SK-N-SH (cell line): ENCODE data around the gene HHIPL1. TPM values are rescaled to one million over a fixed set of nuclear protein-coding genes. Genes with fewer than 3 reads are reported as not detected.

Source experiments
- CTCF ChIA-PET: fragments of 300-600, 350-600 bp; formaldehyde crosslinking; extraction: SDS; loops from one replicate; lab custom pipeline; 2021; lab: Yijun Ruan, JAX
- POLR2A ChIA-PET: fragments of 350-600 bp; sonication (Branson Sonifier 250); formaldehyde crosslinking; extraction: SDS; loops from one replicate; lab custom pipeline; 2020; ENCODE audit warnings: antibody characterized with exemption, inconsistent platforms; lab: Yijun Ruan, JAX
- DNase-seq: peaks from one replicate; pipeline ENCODE4 v3.0.0; 2012
- H2AFZ ChIP-seq: fragments of 200-600 bp; sonication (generic); 2 replicates; pipeline ENCODE4 v1.8.1; 2016; ENCODE audit warnings: antibody characterized with exemption, mild to moderate bottlenecking, low read depth
- H3F3A ChIP-seq: fragments of 200-600 bp; sonication (generic); replicated peaks from 2 replicates; pipeline ENCODE3; 2016; ENCODE audit warnings: antibody characterized with exemption, mild to moderate bottlenecking; ENCODE audit not compliant: insufficient read depth
- H3K27ac ChIP-seq, 2 experiments: fragments of 200-500 bp in 1 of 2; fragments of 200-600 bp in 1 of 2; sonication (Bioruptor generic) in 1 of 2; sonication (generic), shearing (Covaris generic) in 1 of 2; 2 replicates each; pipeline versions ENCODE4 v1.5.1 to v1.6.1; 2014 to 2016; ENCODE audit warnings: low read depth in 2 of 2, inconsistent platforms in 1 of 2, low read length in 1 of 2, mild to moderate bottlenecking in 1 of 2, mixed read lengths in 1 of 2
- H3K27me3 ChIP-seq: fragments of 200-600 bp; sonication (generic), shearing (Covaris generic); 2 replicates; pipeline ENCODE4 v1.6.1; 2016; ENCODE audit warnings: mixed run types; ENCODE audit not compliant: insufficient read depth
- H3K36me3 ChIP-seq, 2 experiments: fragments of 200-500 bp in 1 of 2; fragments of 200-600 bp in 1 of 2; sonication (Bioruptor generic) in 1 of 2; sonication (generic) in 1 of 2; replicated peaks in 1 of 2; 2 replicates each; pipeline versions ENCODE3 to v1.5.1; 2014 to 2016; ENCODE audit warnings: low read length in 1 of 2, mild to moderate bottlenecking in 1 of 2; ENCODE audit not compliant: insufficient read depth in 2 of 2, control insufficient read depth in 1 of 2
- H3K4me1 ChIP-seq, 2 experiments: fragments of 200-500 bp in 1 of 2; fragments of 200-600 bp in 1 of 2; sonication (Bioruptor generic) in 1 of 2; sonication (generic), shearing (Covaris generic) in 1 of 2; 2 replicates each; pipeline versions ENCODE4 v1.5.1 to v1.6.1; 2014 to 2016; ENCODE audit warnings: low read depth in 1 of 2, low read length in 1 of 2, mixed run types in 1 of 2; ENCODE audit not compliant: insufficient read depth in 2 of 2, control insufficient read depth in 1 of 2
- H3K4me2 ChIP-seq: fragments of 200-600 bp; sonication (generic), shearing (Covaris generic); 2 replicates; pipeline ENCODE4 v1.6.1; 2017; ENCODE audit warnings: mixed run types
- H3K4me3 ChIP-seq, 2 experiments: fragments of 200-500 bp in 1 of 2; fragments of 200-600 bp in 1 of 2; sonication (Bioruptor generic) in 1 of 2; sonication (generic), shearing (Covaris generic) in 1 of 2; 2 replicates each; pipeline versions ENCODE4 v1.5.1 to v1.8.1; 2014 to 2016; ENCODE audit warnings: low read depth in 2 of 2, inconsistent platforms in 1 of 2, low read length in 1 of 2, mild to moderate bottlenecking in 1 of 2, mixed read lengths in 1 of 2, moderate library complexity in 1 of 2
- H3K79me2 ChIP-seq: fragments of 200-600 bp; sonication (generic); 2 replicates; pipeline ENCODE4 v1.8.1; 2017; ENCODE audit warnings: mild to moderate bottlenecking; ENCODE audit not compliant: insufficient read depth
- H3K9ac ChIP-seq: fragments of 200-600 bp; sonication (generic); 2 replicates; pipeline ENCODE4 v1.6.1; 2017; ENCODE audit warnings: mixed run types
- H3K9me2 ChIP-seq: fragments of 200-600 bp; sonication (generic); 2 replicates; pipeline ENCODE4 v1.6.1; 2017; ENCODE audit warnings: mixed run types
- H3K9me3 ChIP-seq: fragments of 200-600 bp; sonication (generic); 2 replicates; pipeline ENCODE4 v1.6.1; 2017; ENCODE audit warnings: mixed run types, mild to moderate bottlenecking, moderate library complexity
- H4K20me1 ChIP-seq: fragments of 200-600 bp; sonication (generic); 2 replicates; pipeline ENCODE4 v1.6.1; 2017; ENCODE audit warnings: mild to moderate bottlenecking, mixed run types; ENCODE audit not compliant: insufficient read depth
- CHD2 ChIP-seq: fragments of 150-350 bp; IDR thresholded peaks from 2 replicates; pipeline ENCODE4 v1.6.1; 2018; ENCODE audit warnings: low read length; ENCODE audit not compliant: partially characterized antibody
- JUND ChIP-seq: IDR thresholded peaks from 2 replicates; pipeline ENCODE4 v1.4.0; 2012
- MEF2A ChIP-seq: IDR thresholded peaks from 2 replicates; pipeline ENCODE4 v1.4.0; 2012; ENCODE audit warnings: low read depth, borderline replicate concordance
- WGBS: methylation state at CpG from one replicate; pipeline ENCODE4 v1.1.6; 2017; ENCODE audit warnings: low lambda C conversion rate; 5-methylcytosine and 5-hydroxymethylcytosine counted together
- polyA plus RNA-seq, 3 experiments: library from polyadenylated mRNA; depleted of rRNA; stranded (reverse); fragments of >200 nt; gene quantifications; 2 replicates each; pipeline ENCODE4 v1.2.3, GENCODE V29; 2012
- TF ChIP-seq, protein P1 (sequence below): IDR thresholded peaks from 2 replicates; pipeline ENCODE4 v1.4.0; 2012; ENCODE audit warnings: low read depth, borderline replicate concordance
- TF ChIP-seq, protein P2 (sequence below): IDR thresholded peaks from 2 replicates; pipeline ENCODE4 v1.4.0; 2012; ENCODE audit warnings: low read depth
- TF ChIP-seq, protein P3 (sequence below): fragments of 150-350 bp; IDR thresholded peaks from 2 replicates; pipeline ENCODE4 v1.6.1; 2016; ENCODE audit warnings: mild to moderate bottlenecking, low read depth, low read length

Gene HHIPL1
- polyA plus RNA-seq, 1 of the 3 experiments (the other 2 are of a cell fraction): 0.02 TPM

GRCh38 chr14:99673305-99674063 is 28.6 kb downstream of the HHIPL1 start:
- Histone ChIP-seq H3K9me3 (no peaks in the 10 kb centered on the region), H3K4me1 (peaks cover 3 to 7% of the 10 kb centered on the region in 2 experiments; a peak in 2 of 4 replicates), H3K36me3 (no peaks in the 10 kb centered on the region), H2AFZ (no peak overlapping the region), H3K79me2 (no peaks in the 10 kb centered on the region), H3K27ac (no peak overlapping the region), H3F3A (no peaks in the 10 kb centered on the region), H3K4me3 (no peak overlapping the region), H3K27me3 (0 out of 2 replicates have a peak, but pooled peaks cover 7% of the 10 kb centered on the region)
- ChIA-PET CTCF (interaction anchor here (0.9 to 3.1 kb wide), 4 partner anchors 9 to 212 kb away, joined by 3 to 18 read pairs (median 4); no protein-coding TSS in a partner anchor), POLR2A (no interaction called here)
- no peak for DNase-seq
- 71% methylated on average over 7 of the region's 8 CpGs for WGBS
- TF ChIP-seq JUND (no peak), CHD2 (no peak)
- TF ChIP-seq, all 33 proteins: peak for 0
- no peaks in the 10 kb centered on the region for H4K20me1 ChIP-seq
- H3K9ac ChIP-seq: no peak overlapping the region
- no peak overlapping the region for H3K4me2 ChIP-seq
- H3K9me2 ChIP-seq: no peaks in the 10 kb centered on the region

DNA sequence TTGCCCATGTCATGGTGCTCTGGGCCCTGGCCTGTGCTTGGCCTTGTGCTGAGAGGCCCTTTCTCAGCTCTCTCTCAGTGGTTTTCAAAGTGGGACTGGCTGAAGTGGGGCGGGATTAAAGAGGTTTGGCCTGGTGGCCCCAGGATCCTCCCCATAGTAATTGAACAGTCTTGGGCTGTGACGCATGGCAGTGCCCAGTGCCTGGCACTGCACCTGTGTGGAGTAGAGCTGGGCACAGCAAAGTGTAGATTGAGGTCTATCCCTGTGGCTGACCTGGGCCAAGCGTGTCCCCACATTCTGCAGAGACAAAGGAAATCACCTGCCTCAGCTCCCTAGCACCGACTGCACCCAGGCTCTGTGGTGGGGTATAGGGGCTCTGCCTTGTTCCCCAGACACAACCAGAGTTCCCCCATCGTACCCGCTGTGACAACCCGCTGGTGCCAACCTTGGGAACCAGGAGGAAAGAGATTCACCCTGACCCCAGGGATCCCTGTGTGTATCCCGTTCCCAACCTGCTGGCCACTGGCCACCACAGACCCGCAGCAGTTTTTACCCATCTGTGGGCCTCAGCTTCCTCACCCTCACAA is 29.2 kb downstream of the HHIPL1 start:
- Histone ChIP-seq H3K4me3 (no peak overlapping the region), H3K27ac (no peak overlapping the region), H3K36me3 (no peaks in the 10 kb centered on the region), H3K4me2 (no peak overlapping the region), H4K20me1 (no peaks in the 10 kb centered on the region), H3K9me2 (no peaks in the 10 kb centered on the region), H2AFZ (no peak overlapping the region), H3K4me1 (peaks cover 3 to 7% of the 10 kb centered on the region in 2 experiments; a peak in 2 of 4 replicates), H3F3A (no peaks in the 10 kb centered on the region), H3K9me3 (no peaks in the 10 kb centered on the region), H3K79me2 (no peaks in the 10 kb centered on the region), H3K9ac (no peak overlapping the region), H3K27me3 (0 out of 2 replicates have a peak, but pooled peaks cover 7% of the 10 kb centered on the region)
- POLR2A ChIA-PET: no interaction called here
- no peak for DNase-seq
- TF ChIP-seq, protein P1, sequence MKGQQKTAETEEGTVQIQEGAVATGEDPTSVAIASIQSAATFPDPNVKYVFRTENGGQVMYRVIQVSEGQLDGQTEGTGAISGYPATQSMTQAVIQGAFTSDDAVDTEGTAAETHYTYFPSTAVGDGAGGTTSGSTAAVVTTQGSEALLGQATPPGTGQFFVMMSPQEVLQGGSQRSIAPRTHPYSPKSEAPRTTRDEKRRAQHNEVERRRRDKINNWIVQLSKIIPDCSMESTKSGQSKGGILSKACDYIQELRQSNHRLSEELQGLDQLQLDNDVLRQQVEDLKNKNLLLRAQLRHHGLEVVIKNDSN: no peak
- TF ChIP-seq, protein P2, sequence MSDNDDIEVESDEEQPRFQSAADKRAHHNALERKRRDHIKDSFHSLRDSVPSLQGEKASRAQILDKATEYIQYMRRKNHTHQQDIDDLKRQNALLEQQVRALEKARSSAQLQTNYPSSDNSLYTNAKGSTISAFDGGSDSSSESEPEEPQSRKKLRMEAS: no peak
- no peak for TF ChIP-seq MEF2A
- TF ChIP-seq, protein P3, sequence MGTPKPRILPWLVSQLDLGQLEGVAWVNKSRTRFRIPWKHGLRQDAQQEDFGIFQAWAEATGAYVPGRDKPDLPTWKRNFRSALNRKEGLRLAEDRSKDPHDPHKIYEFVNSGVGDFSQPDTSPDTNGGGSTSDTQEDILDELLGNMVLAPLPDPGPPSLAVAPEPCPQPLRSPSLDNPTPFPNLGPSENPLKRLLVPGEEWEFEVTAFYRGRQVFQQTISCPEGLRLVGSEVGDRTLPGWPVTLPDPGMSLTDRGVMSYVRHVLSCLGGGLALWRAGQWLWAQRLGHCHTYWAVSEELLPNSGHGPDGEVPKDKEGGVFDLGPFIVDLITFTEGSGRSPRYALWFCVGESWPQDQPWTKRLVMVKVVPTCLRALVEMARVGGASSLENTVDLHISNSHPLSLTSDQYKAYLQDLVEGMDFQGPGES: no peak
- CTCF ChIA-PET: interaction anchor here (1.1 to 3.1 kb wide), 3 partner anchors 9 to 56 kb away, joined by 3 to 18 read pairs (median 4); no protein-coding TSS in a partner anchor
- 85% methylated on average over 5 of the region's 9 CpGs for WGBS
